HEK293 (cell line): ENCODE measurements around the gene CAPN7.

Experiments
- CTCF ChIA-PET: fragments of 350-600 bp; formaldehyde crosslinking; extraction: SDS; loops from one replicate; lab custom pipeline; 2021; ENCODE audit warnings: antibody characterized with exemption; lab: Yijun Ruan, JAX
- POLR2A ChIA-PET: fragments of 300-600 bp; formaldehyde crosslinking; extraction: SDS; loops from one replicate; lab custom pipeline; 2020; ENCODE audit warnings: antibody characterized with exemption, inconsistent platforms; lab: Yijun Ruan, JAX
- H3K27ac ChIP-seq: fragments of 200-500 bp; sonication (Bioruptor generic); 2 replicates; pipeline ENCODE4 v1.5.1; 2014; ENCODE audit warnings: low read depth, low read length, control low read depth, inconsistent platforms; ENCODE audit errors: extremely low read depth
- H3K36me3 ChIP-seq, 2 experiments: fragments of 200-500 bp in 1 of 2; sonication (Bioruptor generic) in 1 of 2; 1 replicate in 1 of 2; 2 replicates in 1 of 2; pipeline ENCODE4 v1.5.1; 2014 to 2017; ENCODE audit warnings: inconsistent platforms in 2 of 2, low read length in 2 of 2; ENCODE audit not compliant: control insufficient read depth in 2 of 2, insufficient read depth in 1 of 2
- H3K4me1 ChIP-seq: fragments of 200-500 bp; sonication (Bioruptor generic); 2 replicates; pipeline ENCODE4 v1.5.1; 2014; ENCODE audit warnings: mild to moderate bottlenecking, low read length, inconsistent platforms; ENCODE audit not compliant: control insufficient read depth, insufficient read depth
- H3K4me3 ChIP-seq: 2 replicates; pipeline ENCODE4 v1.5.1; 2011; ENCODE audit warnings: low read depth, mild to moderate bottlenecking, control low read depth, low read length, moderate library complexity
- H3K9me3 ChIP-seq: fragments of 200-500 bp; sonication (Bioruptor generic); 2 replicates; pipeline ENCODE4 v1.5.1; 2014; ENCODE audit warnings: low read depth, low read length, inconsistent platforms; ENCODE audit not compliant: control insufficient read depth, insufficient read depth
- EGR2 ChIP-seq: fragments of 450-650 bp; formaldehyde crosslinking; IDR thresholded peaks from 2 replicates; pipeline ENCODE4 v1.5.1; 2016; ENCODE audit warnings: low read depth, missing biosample characterization, missing genetic modification characterization
- GLIS1 ChIP-seq: fragments of 450-650 bp; formaldehyde crosslinking; IDR thresholded peaks from 2 replicates; pipeline ENCODE4 v1.5.1; 2016; ENCODE audit warnings: missing biosample characterization, missing genetic modification characterization
- KLF9 ChIP-seq: fragments of 450-650 bp; formaldehyde crosslinking; IDR thresholded peaks from 2 replicates; pipeline ENCODE4 v1.5.1; 2016; ENCODE audit warnings: missing biosample characterization, missing genetic modification characterization, low read depth
- MZF1 ChIP-seq: fragments of 450-650 bp; formaldehyde crosslinking; IDR thresholded peaks from 2 replicates; pipeline ENCODE4 v1.5.1; 2017; ENCODE audit warnings: missing biosample characterization, missing genetic modification characterization, borderline replicate concordance
- PATZ1 ChIP-seq: fragments of 450-650 bp; formaldehyde crosslinking; IDR thresholded peaks from 2 replicates; pipeline ENCODE4 v1.5.1; 2016; ENCODE audit warnings: missing biosample characterization, missing genetic modification characterization
- SP2 ChIP-seq: fragments of 450-650 bp; formaldehyde crosslinking; IDR thresholded peaks from 2 replicates; pipeline ENCODE4 v1.5.1; 2016; ENCODE audit warnings: missing biosample characterization, missing genetic modification characterization
- SP7 ChIP-seq: fragments of 450-650 bp; formaldehyde crosslinking; IDR thresholded peaks from 2 replicates; pipeline ENCODE4 v1.5.1; 2016; ENCODE audit warnings: missing biosample characterization, missing genetic modification characterization
- TSHZ1 ChIP-seq: fragments of 450-650 bp; formaldehyde crosslinking; IDR thresholded peaks from 2 replicates; pipeline ENCODE4 v1.5.1; 2016; ENCODE audit warnings: missing biosample characterization, missing genetic modification characterization, borderline replicate concordance
- WT1 ChIP-seq: fragments of 450-650 bp; formaldehyde crosslinking; IDR thresholded peaks from 2 replicates; pipeline ENCODE4 v1.5.1; 2016; ENCODE audit warnings: missing biosample characterization, missing genetic modification characterization
- ZBTB21 ChIP-seq: fragments of 450-650 bp; formaldehyde crosslinking; IDR thresholded peaks from 2 replicates; pipeline ENCODE4 v1.5.1; 2017; ENCODE audit warnings: missing biosample characterization, missing genetic modification characterization
- ZBTB48 ChIP-seq: fragments of 450-650 bp; formaldehyde crosslinking; IDR thresholded peaks from 2 replicates; pipeline ENCODE4 v1.5.1; 2016; ENCODE audit warnings: missing biosample characterization, missing genetic modification characterization
- ZFP37 ChIP-seq: fragments of 450-650 bp; formaldehyde crosslinking; IDR thresholded peaks from 2 replicates; pipeline ENCODE4 v1.5.1; 2016; ENCODE audit warnings: missing biosample characterization, missing genetic modification characterization
- ZFP41 ChIP-seq: fragments of 450-650 bp; formaldehyde crosslinking; IDR thresholded peaks from 2 replicates; pipeline ENCODE4 v1.5.1; 2016; ENCODE audit warnings: missing biosample characterization, missing genetic modification characterization, borderline replicate concordance
- ZNF10 ChIP-seq: fragments of 450-650 bp; formaldehyde crosslinking; IDR thresholded peaks from 2 replicates; pipeline ENCODE4 v1.5.1; 2017; ENCODE audit warnings: missing biosample characterization, missing genetic modification characterization
- ZNF221 ChIP-seq: fragments of 450-650 bp; formaldehyde crosslinking; IDR thresholded peaks from 2 replicates; pipeline ENCODE4 v1.5.1; 2017; ENCODE audit warnings: missing biosample characterization, missing genetic modification characterization, borderline replicate concordance
- ZNF335 ChIP-seq: fragments of 450-650 bp; formaldehyde crosslinking; conservative IDR thresholded peaks from 2 replicates; pipeline ENCODE4 v1.5.1; 2016; ENCODE audit warnings: missing biosample characterization, missing genetic modification characterization
- ZNF366 ChIP-seq: fragments of 450-650 bp; formaldehyde crosslinking; conservative IDR thresholded peaks from 2 replicates; pipeline ENCODE4 v1.5.1; 2016; ENCODE audit warnings: missing biosample characterization, missing genetic modification characterization
- ZNF560 ChIP-seq: fragments of 450-650 bp; formaldehyde crosslinking; IDR thresholded peaks from 2 replicates; pipeline ENCODE4 v1.5.1; 2017; ENCODE audit warnings: missing biosample characterization, missing genetic modification characterization, borderline replicate concordance
- ZNF629 ChIP-seq: fragments of 450-650 bp; formaldehyde crosslinking; IDR thresholded peaks from 2 replicates; pipeline ENCODE4 v1.5.1; 2017; ENCODE audit warnings: missing biosample characterization, missing genetic modification characterization
- ZXDB ChIP-seq: fragments of 450-650 bp; formaldehyde crosslinking; IDR thresholded peaks from 2 replicates; pipeline ENCODE4 v1.5.1; 2016; ENCODE audit warnings: missing biosample characterization, missing genetic modification characterization
- TF ChIP-seq, protein P1 (sequence below): fragments of 450-650 bp; formaldehyde crosslinking; IDR thresholded peaks from 2 replicates; pipeline ENCODE4 v1.5.1; 2016; ENCODE audit warnings: missing biosample characterization, missing genetic modification characterization
- TF ChIP-seq, protein P2 (sequence below): fragments of 450-650 bp; formaldehyde crosslinking; IDR thresholded peaks from 2 replicates; pipeline ENCODE4 v1.5.1; 2016; ENCODE audit warnings: missing biosample characterization, missing genetic modification characterization
- TF ChIP-seq, protein P3 (sequence below): fragments of 450-650 bp; formaldehyde crosslinking; IDR thresholded peaks from 2 replicates; pipeline ENCODE4 v1.5.1; 2016; ENCODE audit warnings: missing biosample characterization, missing genetic modification characterization

CAPN7 gene

DNA sequence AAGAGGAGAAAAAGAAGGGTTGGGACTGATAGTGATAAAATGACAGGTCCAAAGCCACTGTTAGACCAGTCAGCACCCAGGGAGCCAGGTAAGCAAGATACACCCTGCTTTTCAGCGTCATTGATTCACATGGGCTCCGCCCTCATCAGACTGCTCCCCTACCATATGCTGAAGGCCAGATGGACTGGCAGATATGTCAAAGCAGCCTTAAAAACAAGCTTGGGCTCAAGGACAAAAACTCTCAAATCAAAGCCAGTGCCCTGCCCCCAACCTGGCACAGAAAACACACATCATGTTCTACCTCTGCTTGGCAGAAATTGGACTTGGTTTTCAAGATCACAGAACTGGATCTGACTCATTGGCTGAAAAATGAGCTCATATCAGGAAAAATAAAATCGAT is 93.0 kb downstream of the CAPN7 start (continued):
- no peak for TF ChIP-seq TSHZ1 (tag by site-specific recombination)
- no peak for TF ChIP-seq ZNF10 (tag by site-specific recombination)
- TF ChIP-seq KLF9 (tag by site-specific recombination), result no peak

DNA sequence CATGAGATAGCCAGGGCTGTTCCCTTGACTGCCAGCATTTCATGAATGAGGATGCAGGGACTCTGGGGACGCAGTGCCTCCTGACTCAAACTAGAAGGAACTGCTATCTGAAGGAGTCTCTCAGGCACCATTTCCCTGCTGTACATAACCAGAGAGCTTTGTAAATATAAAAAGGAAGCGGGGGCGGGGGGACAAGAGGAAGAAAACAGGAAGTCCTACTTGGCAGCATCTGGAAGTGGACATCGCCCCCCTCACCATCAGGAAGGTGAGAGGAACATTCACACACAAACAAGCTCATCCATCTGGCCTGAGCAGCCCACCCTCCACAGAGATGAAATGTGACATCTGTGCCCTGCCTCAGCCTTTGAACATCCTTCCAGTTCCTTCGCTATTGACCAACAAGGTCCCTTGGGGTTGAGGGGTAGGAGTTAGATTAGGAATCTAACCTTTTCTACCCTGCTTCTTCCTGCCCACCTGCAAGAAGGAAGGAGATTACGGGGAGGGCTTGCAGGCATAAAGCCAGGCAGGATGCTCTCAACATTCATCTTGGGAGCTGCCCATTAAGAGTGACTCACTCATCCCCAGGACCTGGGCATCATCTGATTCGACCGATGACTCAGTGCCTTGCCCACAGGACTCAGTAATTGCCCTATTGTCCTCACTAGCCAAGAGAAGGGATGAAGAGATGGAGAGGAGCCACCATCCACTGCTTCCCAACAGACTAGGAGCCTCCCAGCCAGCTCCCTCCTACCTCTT is 94.5 kb downstream of the CAPN7 start:
- Histone ChIP-seq H3K4me1 (no peaks in the 10 kb centered on the region), H3K27ac (no peak overlapping the region), H3K36me3 (peaks cover 0 to 20% of the 10 kb centered on the region in 2 experiments; a peak in 1 of 3 replicates), H3K9me3 (no peaks in the 10 kb centered on the region), H3K4me3 (no peak overlapping the region)
- ChIA-PET POLR2A (interaction anchor here (1.4 kb wide), 1 partner anchor 16 kb away, joined by 3 read pairs; no protein-coding TSS in a partner anchor), CTCF (interaction anchor here (0.6 to 1.5 kb wide), 5 partner anchors 29 to 439 kb away, joined by 3 to 5 read pairs (median 4); partner anchors contain the start of gene SH3BP5)
- TF ChIP-seq SP7 (tag by site-specific recombination) (peak; percentile 86), ZNF335 (tag by site-specific recombination) (peak; percentile 88), ZNF629 (tag by site-specific recombination) (peak; percentile 79), SP2 (tag by site-specific recombination) (0 out of 2 replicates have a peak, but pooled peaks have one; percentile 12), ZNF366 (tag by site-specific recombination) (peak; percentile 77), ZFP41 (tag by site-specific recombination) (no peak), MZF1 (tag by site-specific recombination) (peak; percentile 97), ZBTB48 (no peak), EGR2 (tag by site-specific recombination) (peak; percentile 14; the same call in 1 of the 2 replicates), PATZ1 (peak; percentile 48), WT1 (tag by site-specific recombination) (peak; percentile 82), ZXDB (tag by site-specific recombination) (no peak), ZFP37 (tag by site-specific recombination) (0 out of 2 replicates have a peak, but pooled peaks have one; percentile 53), ZNF221 (tag by site-specific recombination) (no peak), ZBTB21 (tag by site-specific recombination) (peak; percentile 24; the same call in 1 of the 2 replicates), ZNF560 (tag by site-specific recombination) (no peak), GLIS1 (peak; percentile 61)
- TF ChIP-seq, protein P1, sequence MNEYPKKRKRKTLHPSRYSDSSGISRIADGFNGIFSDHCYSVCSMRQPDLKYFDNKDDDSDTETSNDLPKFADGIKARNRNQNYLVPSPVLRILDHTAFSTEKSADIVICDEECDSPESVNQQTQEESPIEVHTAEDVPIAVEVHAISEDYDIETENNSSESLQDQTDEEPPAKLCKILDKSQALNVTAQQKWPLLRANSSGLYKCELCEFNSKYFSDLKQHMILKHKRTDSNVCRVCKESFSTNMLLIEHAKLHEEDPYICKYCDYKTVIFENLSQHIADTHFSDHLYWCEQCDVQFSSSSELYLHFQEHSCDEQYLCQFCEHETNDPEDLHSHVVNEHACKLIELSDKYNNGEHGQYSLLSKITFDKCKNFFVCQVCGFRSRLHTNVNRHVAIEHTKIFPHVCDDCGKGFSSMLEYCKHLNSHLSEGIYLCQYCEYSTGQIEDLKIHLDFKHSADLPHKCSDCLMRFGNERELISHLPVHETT (tag by site-specific recombination), result peak; percentile 57; the same call in 1 of the 2 replicates
- TF ChIP-seq, protein P2, sequence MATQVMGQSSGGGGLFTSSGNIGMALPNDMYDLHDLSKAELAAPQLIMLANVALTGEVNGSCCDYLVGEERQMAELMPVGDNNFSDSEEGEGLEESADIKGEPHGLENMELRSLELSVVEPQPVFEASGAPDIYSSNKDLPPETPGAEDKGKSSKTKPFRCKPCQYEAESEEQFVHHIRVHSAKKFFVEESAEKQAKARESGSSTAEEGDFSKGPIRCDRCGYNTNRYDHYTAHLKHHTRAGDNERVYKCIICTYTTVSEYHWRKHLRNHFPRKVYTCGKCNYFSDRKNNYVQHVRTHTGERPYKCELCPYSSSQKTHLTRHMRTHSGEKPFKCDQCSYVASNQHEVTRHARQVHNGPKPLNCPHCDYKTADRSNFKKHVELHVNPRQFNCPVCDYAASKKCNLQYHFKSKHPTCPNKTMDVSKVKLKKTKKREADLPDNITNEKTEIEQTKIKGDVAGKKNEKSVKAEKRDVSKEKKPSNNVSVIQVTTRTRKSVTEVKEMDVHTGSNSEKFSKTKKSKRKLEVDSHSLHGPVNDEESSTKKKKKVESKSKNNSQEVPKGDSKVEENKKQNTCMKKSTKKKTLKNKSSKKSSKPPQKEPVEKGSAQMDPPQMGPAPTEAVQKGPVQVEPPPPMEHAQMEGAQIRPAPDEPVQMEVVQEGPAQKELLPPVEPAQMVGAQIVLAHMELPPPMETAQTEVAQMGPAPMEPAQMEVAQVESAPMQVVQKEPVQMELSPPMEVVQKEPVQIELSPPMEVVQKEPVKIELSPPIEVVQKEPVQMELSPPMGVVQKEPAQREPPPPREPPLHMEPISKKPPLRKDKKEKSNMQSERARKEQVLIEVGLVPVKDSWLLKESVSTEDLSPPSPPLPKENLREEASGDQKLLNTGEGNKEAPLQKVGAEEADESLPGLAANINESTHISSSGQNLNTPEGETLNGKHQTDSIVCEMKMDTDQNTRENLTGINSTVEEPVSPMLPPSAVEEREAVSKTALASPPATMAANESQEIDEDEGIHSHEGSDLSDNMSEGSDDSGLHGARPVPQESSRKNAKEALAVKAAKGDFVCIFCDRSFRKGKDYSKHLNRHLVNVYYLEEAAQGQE (tag by site-specific recombination), result no peak
- TF ChIP-seq, protein P3, sequence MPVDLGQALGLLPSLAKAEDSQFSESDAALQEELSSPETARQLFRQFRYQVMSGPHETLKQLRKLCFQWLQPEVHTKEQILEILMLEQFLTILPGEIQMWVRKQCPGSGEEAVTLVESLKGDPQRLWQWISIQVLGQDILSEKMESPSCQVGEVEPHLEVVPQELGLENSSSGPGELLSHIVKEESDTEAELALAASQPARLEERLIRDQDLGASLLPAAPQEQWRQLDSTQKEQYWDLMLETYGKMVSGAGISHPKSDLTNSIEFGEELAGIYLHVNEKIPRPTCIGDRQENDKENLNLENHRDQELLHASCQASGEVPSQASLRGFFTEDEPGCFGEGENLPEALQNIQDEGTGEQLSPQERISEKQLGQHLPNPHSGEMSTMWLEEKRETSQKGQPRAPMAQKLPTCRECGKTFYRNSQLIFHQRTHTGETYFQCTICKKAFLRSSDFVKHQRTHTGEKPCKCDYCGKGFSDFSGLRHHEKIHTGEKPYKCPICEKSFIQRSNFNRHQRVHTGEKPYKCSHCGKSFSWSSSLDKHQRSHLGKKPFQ (tag by site-specific recombination), result no peak
